Skeletal muscle tissue (tissue), 4 donors: Measurements from ENCODE around the gene TEX48. TPM values are rescaled to one million over a fixed set of nuclear protein-coding genes. Genes with fewer than 3 reads are reported as not detected.

Experiments used
- H3K27ac ChIP-seq: one replicate; pipeline ENCODE4 v1.7.0; 2013; ENCODE audit warnings: mild to moderate bottlenecking, low read depth, low read length, inconsistent platforms
- H3K27me3 ChIP-seq, 3 donors: one replicate each; pipeline ENCODE4 v1.7.0; 2013; ENCODE audit warnings: low read length in 3 of 3; ENCODE audit not compliant: control insufficient read depth in 3 of 3, insufficient read depth in 3 of 3
- H3K36me3 ChIP-seq, 3 donors: one replicate each; pipeline ENCODE4 v1.7.0; 2013; ENCODE audit warnings: low read length in 3 of 3; ENCODE audit not compliant: control insufficient read depth in 3 of 3, insufficient read depth in 3 of 3
- H3K4me1 ChIP-seq, 3 donors: one replicate each; pipeline ENCODE4 v1.7.0; 2013; ENCODE audit warnings: low read length in 3 of 3, mild to moderate bottlenecking in 3 of 3; ENCODE audit not compliant: control insufficient read depth in 3 of 3, insufficient read depth in 3 of 3
- H3K4me3 ChIP-seq, 3 donors: one replicate each; pipeline ENCODE4 v1.7.0; 2013; ENCODE audit warnings: low read length in 3 of 3
- H3K9ac ChIP-seq, 3 donors: one replicate each; pipeline ENCODE4 v1.7.0; 2013; ENCODE audit warnings: low read length in 3 of 3, mild to moderate bottlenecking in 3 of 3, moderate library complexity in 2 of 3, low read depth in 1 of 3
- H3K9me3 ChIP-seq, 3 donors: one replicate each; pipeline ENCODE4 v1.7.0; 2013; ENCODE audit warnings: low read length in 3 of 3; ENCODE audit not compliant: control insufficient read depth in 3 of 3
- total RNA-seq: library from RNA; depleted of rRNA; stranded (reverse); fragments of >200 nt; gene quantifications from one replicate; pipeline ENCODE4 v1.2.3, GENCODE V29; 2014
- donor health status: Osteomylitis.

Gene TEX48
- total RNA-seq, 1 donor from 2014 or later: not detected

- no peak overlapping the region for H3K4me3 ChIP-seq
- H3K9ac ChIP-seq: no peak overlapping the region
- no peak overlapping the region for H3K27ac ChIP-seq
- peaks cover 0 to 5% (median 3%) of the 10 kb centered on the region in 3 donors for H3K27me3 ChIP-seq
- H3K4me1 ChIP-seq: no peaks in the 10 kb centered on the region
- H3K9me3 ChIP-seq: no peaks in the 10 kb centered on the region
- no peaks in the 10 kb centered on the region for H3K36me3 ChIP-seq
Measured at GRCh38 chr9:114671605-114672004, 10.4 kb downstream of the TEX48 start.

- no peak overlapping the region for H3K4me3 ChIP-seq
- no peak overlapping the region for H3K27ac ChIP-seq
- H3K9ac ChIP-seq: no peak overlapping the region
- H3K9me3 ChIP-seq: no peaks in the 10 kb centered on the region
- no peaks in the 10 kb centered on the region for H3K36me3 ChIP-seq
- peaks cover 0 to 6% (median 3%) of the 10 kb centered on the region in 3 donors for H3K27me3 ChIP-seq
- no peaks in the 10 kb centered on the region for H3K4me1 ChIP-seq
Measured at GRCh38 chr9:114669961-114670360, 12.0 kb downstream of the TEX48 start.

- no peak overlapping the region for H3K27ac ChIP-seq
- peaks cover 0 to 6% (median 4%) of the 10 kb centered on the region in 3 donors for H3K27me3 ChIP-seq
- H3K4me1 ChIP-seq: no peaks in the 10 kb centered on the region
- H3K9ac ChIP-seq: no peak overlapping the region
- H3K4me3 ChIP-seq: no peak overlapping the region
- H3K9me3 ChIP-seq: no peaks in the 10 kb centered on the region
- H3K36me3 ChIP-seq: no peaks in the 10 kb centered on the region
Measured at GRCh38 chr9:114668146-114668545, 13.8 kb downstream of the TEX48 start.

- Histone ChIP-seq H3K27me3 (peaks cover 0 to 15% (median 8%) of the 10 kb centered on the region in 3 donors), H3K36me3 (no peaks in the 10 kb centered on the region), H3K4me1 (no peaks in the 10 kb centered on the region), H3K27ac (no peak overlapping the region), H3K9me3 (no peaks in the 10 kb centered on the region), H3K9ac (no peak overlapping the region), H3K4me3 (no peak overlapping the region)
Measured at GRCh38 chr9:114666851-114667250, 15.1 kb downstream of the TEX48 start.

- no peaks in the 10 kb centered on the region for H3K36me3 ChIP-seq
- no peaks in the 10 kb centered on the region for H3K9me3 ChIP-seq
- no peak overlapping the region for H3K9ac ChIP-seq
- no peak overlapping the region for H3K27ac ChIP-seq
- H3K27me3 ChIP-seq: peaks cover 0 to 15% (median 8%) of the 10 kb centered on the region in 3 donors
- H3K4me3 ChIP-seq: no peak overlapping the region
- no peaks in the 10 kb centered on the region for H3K4me1 ChIP-seq
Measured at GRCh38 chr9:114666401-114666800, 15.6 kb downstream of the TEX48 start.

GRCh38 chr9:114664181-114664580, 17.8 kb downstream of the TEX48 start:
- no peaks in the 10 kb centered on the region for H3K36me3 ChIP-seq
- peaks cover 0 to 15% (median 11%) of the 10 kb centered on the region in 3 donors for H3K27me3 ChIP-seq
- H3K9me3 ChIP-seq: no peaks in the 10 kb centered on the region
- H3K9ac ChIP-seq: no peak overlapping the region
- H3K4me3 ChIP-seq: no peak overlapping the region
- no peak overlapping the region for H3K27ac ChIP-seq
- H3K4me1 ChIP-seq: no peaks in the 10 kb centered on the region

GRCh38 chr9:114662081-114662989, 19.7 kb downstream of the TEX48 start:
- Histone ChIP-seq H3K27me3 (peaks cover 0 to 15% (median 8%) of the 10 kb centered on the region in 3 donors), H3K4me1 (no peaks in the 10 kb centered on the region), H3K27ac (no peak overlapping the region), H3K9me3 (no peaks in the 10 kb centered on the region), H3K36me3 (no peaks in the 10 kb centered on the region), H3K4me3 (no peak overlapping the region), H3K9ac (no peak overlapping the region)

- peaks cover 0 to 6% (median 6%) of the 10 kb centered on the region in 3 donors for H3K27me3 ChIP-seq
Measured at GRCh38 chr9:114657705-114658104, 24.3 kb downstream of the TEX48 start, which contains the start of gene TEX53. TEX53 (minus strand) TSS chr9:114657805; CDS start chr9:114657774, 31 bp downstream.

GRCh38 chr9:114656301-114656700, 25.7 kb downstream of the TEX48 start:
- H3K9ac ChIP-seq: no peak overlapping the region
- no peak overlapping the region for H3K27ac ChIP-seq
- H3K4me1 ChIP-seq: peaks cover 0 to 3% (median 0%) of the 10 kb centered on the region in 3 donors
- H3K27me3 ChIP-seq: peaks cover 0 to 1% (median 0%) of the 10 kb centered on the region in 3 donors
- no peak overlapping the region for H3K4me3 ChIP-seq
- no peaks in the 10 kb centered on the region for H3K36me3 ChIP-seq
- H3K9me3 ChIP-seq: no peaks in the 10 kb centered on the region

More at GRCh38 chr9:114657705-114658104, 24.3 kb downstream of the TEX48 start, which contains the start of gene TEX53:
- Histone ChIP-seq H3K9ac (no peak within 1 kb of the TSS), H3K36me3 (no peaks in the 10 kb centered on the region), H3K9me3 (no peaks in the 10 kb centered on the region), H3K4me3 (no peak within 1 kb of the TSS), H3K27ac (no peak within 1 kb of the TSS), H3K4me1 (peaks cover 0 to 3% (median 0%) of the 10 kb centered on the region in 3 donors)

GRCh38 chr9:114655689-114656088, 26.3 kb downstream of the TEX48 start:
- H3K4me1 ChIP-seq: peaks cover 0 to 3% (median 0%) of the 10 kb centered on the region in 3 donors
- H3K36me3 ChIP-seq: no peaks in the 10 kb centered on the region
- no peak overlapping the region for H3K4me3 ChIP-seq
- no peaks in the 10 kb centered on the region for H3K9me3 ChIP-seq
- no peak overlapping the region for H3K27ac ChIP-seq
- H3K9ac ChIP-seq: no peak overlapping the region
- H3K27me3 ChIP-seq: no peaks in the 10 kb centered on the region
